Suprapubic skin (tissue), 3 donors: ENCODE results near the gene ECT2.

Source experiments
- POLR2A ChIP-seq, 2 donors: fragments of 450-650 bp; IDR thresholded peaks; one replicate each; pipeline ENCODE4 v1.6.1; 2017; ENCODE audit warnings: antibody characterized with exemption in 2 of 2, mild to moderate bottlenecking in 2 of 2, moderate library complexity in 2 of 2
- TF ChIP-seq, protein P1 (sequence below), 2 donors: fragments of 200-600 bp in 1 of 2; fragments of 450-650 bp in 1 of 2; sonication (generic) in 1 of 2; IDR thresholded peaks; one replicate each; pipeline ENCODE4 v1.5.1; 2016 to 2019; ENCODE audit warnings: antibody characterized with exemption in 2 of 2, mild to moderate bottlenecking in 1 of 2, moderate library complexity in 1 of 2

DNA sequence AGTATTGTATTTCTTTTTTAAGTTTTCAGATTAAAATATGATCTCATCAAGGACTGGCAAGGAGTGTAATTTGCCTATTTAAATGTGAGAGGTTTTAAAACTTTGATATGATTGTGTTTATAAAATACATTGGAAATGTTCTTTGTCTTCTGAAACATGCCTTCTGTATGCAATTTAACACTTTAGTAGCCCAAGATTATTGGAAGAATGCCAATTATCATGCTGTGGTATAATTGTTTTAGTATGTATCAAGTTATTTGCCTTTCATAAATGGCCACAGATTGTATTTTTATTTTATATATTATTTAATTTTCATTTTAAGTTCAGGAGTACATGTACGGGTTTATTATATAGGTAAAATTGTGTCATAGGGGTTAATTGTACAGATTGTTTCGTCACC is 31.7 kb downstream of the ECT2 start:
- TF ChIP-seq, protein P1, sequence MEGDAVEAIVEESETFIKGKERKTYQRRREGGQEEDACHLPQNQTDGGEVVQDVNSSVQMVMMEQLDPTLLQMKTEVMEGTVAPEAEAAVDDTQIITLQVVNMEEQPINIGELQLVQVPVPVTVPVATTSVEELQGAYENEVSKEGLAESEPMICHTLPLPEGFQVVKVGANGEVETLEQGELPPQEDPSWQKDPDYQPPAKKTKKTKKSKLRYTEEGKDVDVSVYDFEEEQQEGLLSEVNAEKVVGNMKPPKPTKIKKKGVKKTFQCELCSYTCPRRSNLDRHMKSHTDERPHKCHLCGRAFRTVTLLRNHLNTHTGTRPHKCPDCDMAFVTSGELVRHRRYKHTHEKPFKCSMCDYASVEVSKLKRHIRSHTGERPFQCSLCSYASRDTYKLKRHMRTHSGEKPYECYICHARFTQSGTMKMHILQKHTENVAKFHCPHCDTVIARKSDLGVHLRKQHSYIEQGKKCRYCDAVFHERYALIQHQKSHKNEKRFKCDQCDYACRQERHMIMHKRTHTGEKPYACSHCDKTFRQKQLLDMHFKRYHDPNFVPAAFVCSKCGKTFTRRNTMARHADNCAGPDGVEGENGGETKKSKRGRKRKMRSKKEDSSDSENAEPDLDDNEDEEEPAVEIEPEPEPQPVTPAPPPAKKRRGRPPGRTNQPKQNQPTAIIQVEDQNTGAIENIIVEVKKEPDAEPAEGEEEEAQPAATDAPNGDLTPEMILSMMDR (IDR thresholded peaks at IDR 0.05) = no peak
- no peak for TF ChIP-seq POLR2A (IDR thresholded peaks at IDR 0.05)
